DMS114 treated with DMSO at 0.1 percent for 48 hours (cell line): ENCODE results near the gene C1QA.

ENCODE experiments used
- DNase-seq: peaks from one replicate; lab custom pipeline; 2025; ENCODE audit not compliant: unreplicated experiment; lab: John Stamatoyannopoulos, UW

C1QA gene

DNA sequence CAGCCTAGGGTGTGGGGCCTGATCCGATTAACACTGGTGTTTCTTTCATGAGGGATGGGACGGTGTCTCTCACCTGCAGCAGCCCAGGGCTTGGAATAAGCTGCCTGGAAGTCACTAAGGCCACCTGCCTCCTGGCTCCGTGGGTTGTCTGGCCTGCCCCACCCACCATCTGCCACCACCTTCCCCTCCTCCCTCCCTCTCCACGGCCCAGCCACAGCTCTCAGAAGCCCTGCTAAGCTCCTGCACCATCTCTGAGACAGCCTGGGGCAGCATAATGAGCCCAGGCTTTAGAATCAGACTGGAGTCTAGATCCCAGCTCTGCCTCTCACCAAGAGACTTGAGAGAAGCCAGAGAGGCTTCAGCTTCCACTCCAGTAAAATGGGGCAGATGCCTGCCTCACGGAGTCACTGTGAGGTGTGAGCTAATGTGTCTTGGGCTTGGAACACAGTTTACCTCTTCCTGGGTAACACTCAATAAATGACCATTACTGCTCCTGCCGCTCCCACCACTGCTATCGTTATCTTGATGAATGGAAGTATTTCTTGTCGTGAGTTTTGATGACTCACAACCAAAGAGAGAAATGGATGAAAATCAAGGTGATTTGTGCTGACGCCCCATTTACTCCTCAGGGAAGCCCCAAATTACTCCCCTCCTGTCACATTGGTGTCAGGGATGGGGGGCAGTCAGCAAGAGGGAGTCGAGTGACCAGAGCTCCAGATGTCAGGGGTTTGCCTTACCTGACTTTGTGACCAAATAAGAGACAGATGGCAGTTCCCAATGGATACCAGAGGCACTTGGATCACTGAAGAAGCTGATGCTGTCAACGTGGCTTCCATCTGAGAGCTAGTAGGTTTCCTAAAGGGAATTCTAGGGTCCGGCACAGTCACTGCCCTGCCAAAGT, 23.5 kb upstream of the C1QA start:
- no peak for DNase-seq

DNA sequence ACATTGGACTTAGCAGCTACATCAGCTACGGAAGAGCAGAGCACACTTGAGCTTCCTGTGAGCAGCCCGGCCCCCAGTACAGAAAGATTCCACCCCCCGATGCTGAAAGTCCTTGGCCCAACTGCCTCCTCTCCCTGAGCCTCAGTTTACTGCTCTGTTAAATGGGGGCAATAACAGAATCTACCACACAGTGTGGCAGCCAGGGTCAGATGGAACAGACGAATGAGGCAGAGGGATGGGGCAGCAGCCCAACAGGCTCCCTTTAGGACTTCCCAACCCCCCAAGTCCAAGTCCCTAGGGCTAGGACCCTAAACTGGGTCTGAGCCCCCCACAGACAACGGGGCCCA, 22.9 kb upstream of the C1QA start:
- DNase-seq, result no peak

DNA sequence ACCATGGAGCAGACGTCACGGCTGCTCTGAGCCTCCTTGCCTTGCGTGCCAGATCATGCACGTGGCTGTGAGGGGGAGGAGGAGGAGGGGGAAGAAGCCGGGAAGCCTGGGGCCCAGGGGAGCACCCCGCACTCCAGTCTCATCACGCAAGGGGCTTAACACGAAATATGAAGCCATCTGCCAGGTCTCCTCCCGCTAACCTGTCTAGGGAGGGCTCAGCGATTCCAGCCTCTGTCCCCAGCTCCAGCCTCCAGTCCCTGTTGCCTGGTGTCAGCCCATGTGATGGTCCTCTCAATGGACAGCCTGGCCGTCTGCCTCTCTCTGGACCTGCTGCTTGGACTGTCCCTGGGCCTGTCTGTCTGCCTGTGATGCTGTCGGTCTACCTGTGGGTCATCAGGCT, 22.5 kb upstream of the C1QA start:
- no peak for DNase-seq

DNA sequence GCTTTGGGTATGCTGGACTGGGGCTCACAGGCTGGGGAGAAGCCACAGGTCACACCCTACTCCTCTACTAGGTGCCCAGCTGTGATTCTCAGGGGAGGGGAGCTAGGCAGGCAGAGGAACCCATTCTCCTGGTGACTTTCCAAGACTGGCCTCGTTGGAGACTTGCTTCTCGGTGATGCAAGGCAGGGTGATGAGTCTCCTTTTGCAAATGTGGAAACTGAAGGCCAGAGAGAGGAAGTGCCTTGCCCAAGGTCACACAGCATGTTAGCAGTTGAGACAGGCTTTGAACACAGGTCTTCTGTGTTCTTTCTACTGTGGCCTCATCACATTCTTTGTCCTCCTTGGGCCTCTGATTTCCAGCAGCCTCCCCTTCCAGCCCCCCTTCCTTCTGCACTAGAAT, 20.5 kb upstream of the C1QA start:
- no peak for DNase-seq

DNA sequence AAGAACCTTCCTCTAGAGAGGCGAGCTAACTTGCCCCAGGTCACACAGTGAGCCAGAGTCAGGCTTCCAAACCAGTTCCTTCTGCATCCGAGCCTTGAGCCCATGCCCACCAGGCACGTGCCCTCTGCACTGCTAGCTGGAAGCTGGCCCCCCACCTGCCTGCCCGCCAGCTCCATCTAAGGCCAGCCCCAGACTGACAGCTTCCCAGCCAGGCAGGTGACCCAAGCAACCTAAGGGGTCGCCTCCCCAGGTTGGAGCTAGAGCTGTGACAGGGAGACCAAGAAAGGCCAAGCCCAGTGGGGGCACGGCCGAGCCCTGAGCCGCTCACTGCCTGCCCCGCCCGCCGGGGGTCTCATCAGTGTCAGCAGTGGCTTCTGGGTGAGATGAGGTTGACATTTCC, 19.9 kb upstream of the C1QA start:
- DNase-seq, result no peak

DNA sequence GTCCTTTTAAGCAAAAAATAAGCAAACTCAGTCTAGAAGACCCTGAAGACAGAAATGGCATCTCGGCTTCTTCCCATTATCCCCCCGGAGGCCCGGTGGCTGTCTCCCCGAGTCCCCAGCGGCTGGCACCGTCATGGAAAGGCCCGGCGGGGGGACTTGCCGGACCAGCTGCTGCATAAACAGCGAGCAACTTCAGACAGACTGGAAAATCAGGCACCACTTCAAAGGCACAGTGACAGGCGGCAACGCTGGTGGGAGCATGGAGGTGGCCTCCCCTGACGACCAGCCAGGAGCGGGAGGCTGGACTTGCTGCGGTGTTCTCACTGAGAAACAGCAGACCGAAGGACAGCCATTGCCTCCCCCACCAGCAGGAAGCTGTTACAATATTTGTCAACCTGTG, 18.4 kb upstream of the C1QA start:
- no peak for DNase-seq

DNA sequence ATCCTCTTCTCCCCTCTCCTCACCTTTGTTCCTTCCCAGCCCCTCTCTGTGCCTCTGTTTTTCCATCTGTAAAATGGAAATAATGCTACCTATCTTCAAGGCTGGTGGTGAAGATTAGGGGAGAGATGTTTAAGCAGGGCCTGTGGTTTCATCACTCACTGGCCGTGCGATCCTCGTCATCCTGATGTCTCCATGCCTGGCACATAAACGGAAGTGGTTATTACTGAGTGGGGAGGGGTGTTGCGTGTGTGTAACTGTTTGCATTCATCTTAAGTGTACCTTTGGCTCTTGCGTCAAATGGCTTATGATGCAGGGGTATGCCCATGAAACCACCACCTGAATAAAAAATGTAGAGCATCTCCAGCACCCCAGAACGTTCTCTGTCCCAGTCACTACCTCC, 17.2 kb upstream of the C1QA start:
- DNase-seq, result no peak

DNA sequence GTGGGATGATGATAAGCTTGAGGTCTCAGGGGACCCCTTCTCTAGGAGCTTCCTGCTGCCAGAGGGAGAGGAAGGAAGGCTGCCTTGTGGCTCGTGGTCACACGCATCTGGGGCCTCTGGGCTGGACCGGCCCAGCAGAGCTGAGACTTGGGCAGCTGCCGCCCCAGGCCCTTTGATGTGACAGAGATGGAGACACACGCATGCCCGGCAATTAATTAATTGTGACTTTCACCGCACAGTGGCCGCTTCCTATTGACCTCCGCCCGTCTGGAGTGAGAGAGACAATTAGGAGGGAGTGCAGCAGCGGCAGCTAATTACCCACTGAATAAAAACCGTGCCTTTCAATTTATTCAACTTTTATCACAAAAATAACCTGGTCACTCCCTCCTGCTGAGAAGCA, 16.6 kb upstream of the C1QA start:
- no peak for DNase-seq

DNA sequence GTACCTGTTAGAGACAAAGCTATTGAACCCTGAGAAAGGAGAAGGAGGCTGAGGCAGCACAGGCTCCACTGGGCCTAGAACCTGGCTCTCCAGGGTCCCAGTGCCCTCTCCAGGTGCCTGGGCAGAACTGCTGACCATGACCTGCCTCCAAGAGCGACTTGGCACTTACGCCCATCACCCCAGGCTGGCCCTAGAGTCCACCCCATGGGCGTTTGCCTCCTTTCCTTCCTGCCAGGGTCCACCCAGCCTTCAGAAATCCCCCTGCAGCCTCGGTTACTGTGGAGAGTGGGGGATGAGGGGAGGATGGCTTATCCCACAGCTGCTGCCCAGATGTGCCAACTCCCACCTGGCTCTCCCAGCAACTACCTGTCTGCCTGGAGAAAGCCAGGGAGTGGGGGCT, 14.7 kb upstream of the C1QA start:
- no peak for DNase-seq

DNA sequence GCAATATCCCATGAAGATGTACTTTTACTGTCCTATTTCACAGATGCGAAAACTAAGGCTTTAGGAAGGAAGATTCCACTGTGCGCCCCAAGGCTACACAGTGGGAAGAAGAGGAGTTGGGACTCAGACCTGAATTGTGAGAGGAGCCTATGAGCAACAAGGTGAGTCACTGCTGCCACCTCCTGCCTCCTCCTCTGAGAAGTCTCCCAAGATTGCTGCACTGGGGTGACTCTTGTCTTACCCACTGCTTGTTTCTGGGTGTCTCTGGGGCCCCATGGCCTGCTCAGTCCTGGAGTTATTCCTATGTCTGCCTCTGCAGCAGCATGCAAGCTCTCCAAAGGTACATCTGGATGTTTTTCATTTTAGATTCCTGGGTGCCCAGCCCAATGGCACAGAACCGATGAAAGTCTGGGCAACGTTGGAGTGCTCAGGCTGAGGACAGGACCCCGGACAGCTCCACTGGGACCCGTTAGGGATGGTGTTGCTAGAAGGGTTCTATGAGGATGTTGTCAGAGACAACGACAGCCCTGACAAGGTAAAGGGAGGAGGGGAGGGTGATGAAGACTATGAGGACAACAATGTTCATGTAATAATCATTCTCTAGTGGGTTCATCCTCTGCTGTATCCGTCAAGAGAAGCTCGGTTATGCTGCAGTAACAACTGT, 11.0 kb upstream of the C1QA start:
- DNase-seq, result no peak

DNA sequence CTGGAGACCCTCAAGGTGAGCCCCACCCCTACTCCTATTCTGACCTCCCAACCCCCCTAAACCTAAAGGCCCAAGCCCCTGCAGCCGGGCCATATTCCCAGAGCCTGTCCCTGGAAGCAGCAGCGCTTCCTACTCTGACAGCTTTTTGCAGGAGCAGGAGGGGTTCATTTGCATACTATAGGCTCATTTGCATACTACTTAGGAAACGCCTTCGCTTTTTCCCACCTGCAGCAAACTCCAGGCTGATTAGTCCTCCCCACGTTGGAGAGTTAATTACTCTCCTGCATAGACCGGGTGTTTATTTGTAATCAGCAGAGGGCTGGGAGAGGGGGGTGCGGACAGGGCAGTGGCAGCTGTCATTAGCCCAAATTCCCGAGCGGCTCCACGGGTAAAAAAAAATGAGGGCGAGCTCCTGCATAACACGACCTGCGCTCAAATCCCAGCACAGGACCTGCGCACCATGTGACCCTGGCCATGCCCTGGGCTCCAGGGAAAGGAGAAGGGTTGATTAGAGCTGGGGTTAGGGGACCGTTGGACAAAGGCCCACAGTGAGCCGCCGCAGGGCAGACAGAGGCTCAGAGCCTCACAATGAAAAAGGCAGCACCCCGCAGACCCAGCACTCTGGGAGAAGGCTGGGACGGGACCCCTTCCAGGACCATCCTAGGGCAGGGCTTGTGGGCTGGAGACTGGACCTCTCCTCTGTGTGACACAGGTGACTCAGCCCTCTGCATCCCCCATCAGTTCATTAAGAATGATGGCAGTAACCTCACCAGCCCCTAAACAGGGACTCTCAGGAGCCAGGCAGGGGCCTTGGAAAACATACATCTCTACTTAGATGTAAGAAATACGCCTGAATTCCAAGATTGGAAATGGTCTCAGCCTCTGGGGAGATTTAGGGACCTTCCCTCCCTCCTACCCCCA, 9.9 kb upstream of the C1QA start:
- DNase-seq, result no peak

DNA sequence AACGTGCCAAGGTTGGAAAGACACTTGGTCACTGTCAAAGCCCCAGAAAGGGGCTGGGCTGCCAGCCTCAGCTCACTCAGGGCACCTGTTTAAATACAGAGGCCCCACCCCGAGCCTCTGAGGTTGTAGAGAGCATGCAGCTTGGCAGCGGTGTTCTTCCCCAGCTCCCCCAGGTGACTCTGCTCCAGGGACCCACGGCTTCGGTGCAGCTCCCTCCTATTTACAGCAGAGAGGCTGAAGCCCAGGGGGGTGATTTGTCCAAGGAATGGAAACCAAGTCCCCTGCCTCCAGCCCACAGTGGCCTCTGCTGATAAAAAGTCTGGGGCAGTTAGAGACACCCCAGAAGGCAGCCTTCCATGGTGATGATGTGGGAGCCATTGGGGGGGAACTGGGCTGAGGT, 9.1 kb upstream of the C1QA start:
- DNase-seq, result no peak

DNA sequence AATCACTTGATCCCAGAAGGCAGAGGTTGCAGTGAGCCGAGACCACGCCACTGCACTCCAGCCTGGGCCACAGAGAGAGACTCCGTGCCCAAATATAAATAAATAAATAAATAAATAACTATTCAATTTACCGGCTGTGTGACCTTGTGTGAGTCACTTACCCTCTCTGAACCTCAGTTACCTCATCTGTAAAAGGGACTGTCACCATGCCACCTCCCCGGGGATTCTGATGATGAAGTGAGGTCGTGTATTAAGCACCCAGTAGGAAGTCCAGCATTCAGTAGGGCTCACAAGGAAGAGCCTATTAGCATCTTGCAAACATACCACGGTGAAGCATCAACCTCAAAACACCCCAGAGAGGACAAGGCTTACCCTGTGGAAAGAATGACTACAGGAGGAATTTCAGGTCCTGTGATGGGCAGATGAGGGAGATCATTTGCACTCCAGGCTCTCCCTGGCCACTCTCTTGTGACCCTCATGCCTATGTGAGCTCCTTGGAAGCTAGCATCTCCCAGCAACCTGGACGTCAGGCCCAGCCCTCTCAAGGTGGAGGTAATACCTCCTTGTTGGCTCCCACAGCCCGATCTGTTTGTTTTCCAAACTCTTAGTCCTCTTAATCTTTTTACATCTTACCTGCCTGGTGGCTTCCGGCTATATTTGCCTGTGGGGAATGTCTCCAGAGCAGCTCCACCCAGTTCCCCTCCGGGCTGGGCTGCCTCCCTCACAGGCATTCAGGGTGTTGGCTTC, 7.6 kb upstream of the C1QA start:
- no peak for DNase-seq

DNA sequence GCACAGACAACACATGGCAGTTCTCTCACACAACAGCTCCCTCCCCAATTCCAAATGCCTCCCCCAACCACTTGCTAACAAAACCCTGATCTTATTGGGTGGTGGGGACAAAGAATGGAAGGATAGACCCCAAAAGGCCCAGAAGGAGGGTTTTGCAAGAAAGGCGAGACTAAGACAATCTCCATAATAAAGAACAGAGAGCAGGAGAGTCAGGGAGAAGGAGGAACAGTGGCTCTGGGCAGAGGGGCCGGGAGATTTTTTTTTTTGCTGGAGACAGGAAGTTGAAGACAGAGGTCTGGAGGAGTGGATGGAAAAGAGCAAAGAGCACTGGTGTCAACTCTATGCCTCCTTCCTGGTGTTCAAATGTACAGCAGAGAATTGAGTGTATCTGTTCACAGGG, 6.5 kb upstream of the C1QA start:
- no peak for DNase-seq

DNA sequence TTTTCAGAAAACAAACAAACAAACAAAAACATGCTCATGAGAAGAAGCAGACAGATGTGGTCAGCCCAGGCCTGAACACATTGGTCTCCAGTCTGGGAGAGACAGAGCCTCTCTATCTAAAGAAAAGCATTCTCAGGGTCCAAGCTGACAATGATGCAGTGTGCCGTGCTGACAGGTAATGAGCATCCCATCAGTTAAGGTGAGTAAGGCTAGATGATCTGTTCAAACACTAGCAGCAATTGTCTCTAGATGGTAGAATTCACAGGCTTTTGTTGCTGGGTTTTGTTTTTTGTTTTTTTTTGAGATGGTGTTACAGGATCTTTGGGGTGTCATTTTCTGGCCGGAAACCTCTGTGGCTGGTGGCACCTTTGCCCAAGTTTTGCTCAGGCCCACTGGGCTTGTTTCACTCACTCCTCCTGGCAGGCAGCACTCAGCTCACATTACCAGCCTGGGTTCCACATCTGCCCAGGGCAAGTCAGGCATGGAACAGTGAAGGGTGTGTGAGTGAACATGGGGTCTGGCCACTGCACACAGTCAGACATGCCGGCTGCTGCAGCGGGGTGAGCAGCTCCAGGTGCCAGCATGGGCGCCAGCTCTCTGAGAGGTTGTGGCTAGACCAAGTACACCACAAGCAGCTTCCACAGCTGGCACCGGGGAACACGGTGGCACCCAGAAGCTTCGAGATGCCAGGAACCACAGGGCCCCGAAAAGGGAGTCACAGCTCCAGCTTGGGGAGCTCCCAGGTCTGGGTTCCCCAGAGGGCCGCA, 2.5 kb upstream of the C1QA start:
- DNase-seq, result no peak

DNA sequence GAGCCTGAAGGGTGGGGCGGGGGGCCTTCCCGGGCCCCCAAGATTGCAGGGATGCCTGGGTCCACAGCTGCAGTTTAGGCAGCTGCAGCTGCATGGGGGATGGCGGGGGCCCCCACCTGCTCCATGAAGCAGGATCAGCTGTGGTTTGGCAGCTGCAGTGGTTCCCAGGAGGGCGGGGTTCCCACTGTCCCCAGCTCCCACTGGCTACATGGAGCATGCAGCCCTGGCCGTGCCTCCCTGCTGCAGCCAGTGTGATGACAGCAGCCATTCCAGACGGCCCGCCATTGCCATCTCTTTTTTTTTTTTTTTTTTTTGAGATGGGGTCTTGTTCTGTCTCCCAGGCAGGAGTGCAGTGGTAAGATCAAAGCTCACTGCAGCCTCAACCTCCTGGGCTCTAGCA, 992 bp upstream of the C1QA start:
- DNase-seq, result no peak

DNA sequence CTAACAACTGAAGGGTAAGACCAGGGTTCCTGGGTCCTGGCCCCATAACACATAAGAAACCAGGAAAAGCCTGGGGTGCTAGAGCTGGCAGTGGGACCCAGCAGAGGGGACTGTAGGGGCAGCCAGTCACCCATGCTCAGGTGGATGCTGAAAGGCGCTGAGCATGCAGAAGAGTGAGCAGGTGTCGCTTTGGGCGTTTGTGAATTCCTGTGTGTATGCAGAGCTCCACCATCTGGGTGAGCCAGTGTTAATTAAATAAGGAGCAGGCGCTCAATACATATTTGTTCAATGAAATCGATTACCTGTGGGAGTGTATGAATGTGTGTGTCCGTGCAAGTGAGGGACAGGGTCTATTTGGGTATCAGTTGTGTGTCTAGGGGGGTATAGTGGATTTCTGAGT, 499 bp downstream of the C1QA start:
- DNase-seq, result no peak

DNA sequence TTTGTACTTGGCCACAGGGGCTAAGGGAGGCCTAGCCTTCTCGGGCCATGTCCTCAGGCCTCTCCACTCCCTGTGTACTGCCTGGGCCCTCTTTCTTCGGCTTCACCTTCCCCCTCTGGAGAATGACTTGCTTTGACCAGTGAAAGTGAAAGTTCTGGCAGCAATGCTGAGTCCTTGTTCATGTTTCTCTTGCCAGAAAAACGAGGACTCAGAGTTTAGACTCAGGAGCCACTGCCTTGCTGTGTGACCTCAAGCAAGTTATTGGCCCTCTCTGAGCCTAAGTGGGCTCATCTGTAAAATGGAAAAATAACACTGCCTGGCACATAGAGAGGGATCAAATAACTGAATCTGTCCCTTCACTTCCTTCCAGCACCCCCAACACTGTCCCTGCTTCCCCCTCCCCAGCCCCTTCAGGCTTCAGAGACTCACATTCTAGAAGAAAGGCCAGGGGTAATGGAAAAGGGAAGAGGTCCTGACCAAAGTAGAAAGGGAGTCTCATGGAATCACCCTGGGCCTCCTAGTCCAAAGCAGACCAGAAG, 1.5 kb downstream of the C1QA start:
- DNase-seq, result no peak

DNA sequence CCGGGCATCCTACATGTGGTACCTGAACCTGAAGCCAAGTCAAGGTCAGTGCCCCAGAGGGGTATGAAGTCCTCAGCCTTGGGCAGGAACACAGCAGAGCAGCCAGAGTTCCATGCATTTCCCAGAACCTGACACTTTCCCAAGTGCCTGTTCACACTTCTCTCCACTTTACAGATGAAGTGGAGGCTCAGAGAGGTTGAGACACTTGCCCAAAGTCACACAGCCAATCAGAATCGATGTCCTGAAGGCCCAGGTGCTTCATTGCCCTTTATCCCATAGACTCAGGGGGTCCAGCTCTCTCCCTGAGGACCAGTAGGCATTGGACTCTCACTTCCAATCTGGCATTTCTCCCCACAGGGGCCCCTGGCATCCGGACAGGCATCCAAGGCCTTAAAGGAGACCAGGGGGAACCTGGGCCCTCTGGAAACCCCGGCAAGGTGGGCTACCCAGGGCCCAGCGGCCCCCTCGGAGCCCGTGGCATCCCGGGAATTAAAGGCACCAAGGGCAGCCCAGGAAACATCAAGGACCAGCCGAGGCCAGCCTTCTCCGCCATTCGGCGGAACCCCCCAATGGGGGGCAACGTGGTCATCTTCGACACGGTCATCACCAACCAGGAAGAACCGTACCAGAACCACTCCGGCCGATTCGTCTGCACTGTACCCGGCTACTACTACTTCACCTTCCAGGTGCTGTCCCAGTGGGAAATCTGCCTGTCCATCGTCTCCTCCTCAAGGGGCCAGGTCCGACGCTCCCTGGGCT, 2.2 kb downstream of the C1QA start:
- DNase-seq, result no peak
